ENCODE measurements around the gene NRG2.
A peak's percentile ranks its signal among the peaks of the same experiment; 100 is the strongest.

The NRG2 gene

GRCh38 chr5:139971202-139971725, 71.8 kb downstream of the NRG2 start:
- no peak for DNase-seq (ENCODE audit: low read depth, low spot score)

DNA sequence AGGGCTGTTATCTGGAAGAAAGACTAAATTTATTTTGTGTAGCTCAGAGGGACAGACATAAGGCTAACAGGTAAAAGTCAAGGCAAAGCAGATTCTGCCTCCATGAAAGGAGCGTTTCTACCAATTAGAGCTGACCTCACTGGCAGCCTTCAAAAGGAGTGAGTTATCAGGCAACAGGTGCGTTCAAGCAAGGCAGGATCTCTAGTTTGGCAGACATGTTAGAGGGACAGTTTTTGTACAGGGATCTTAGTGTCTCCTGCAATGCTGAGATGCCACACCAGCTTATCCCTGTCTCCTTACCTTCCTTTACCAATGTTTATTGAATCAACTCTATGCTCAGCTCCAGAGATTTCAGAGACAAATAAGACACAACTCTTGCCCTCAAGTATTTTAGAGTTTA, 73.8 kb downstream of the NRG2 start:
- DNase-seq (ENCODE audit: low read depth, low spot score) = no peak

GRCh38 chr5:139968547-139969261, 74.4 kb downstream of the NRG2 start:
- DNase-seq (ENCODE audit: low read depth, low spot score) = peak; percentile 50

- DNase-seq (ENCODE audit: low read depth, low spot score) = no peak
These were observed 75.7 kb downstream of the NRG2 start for GRCh38 chr5:139967353-139967752.

- DNase-seq (ENCODE audit: low read depth, low spot score) = no peak
These were observed 76.2 kb downstream of the NRG2 start for GRCh38 chr5:139966856-139967255.

DNA sequence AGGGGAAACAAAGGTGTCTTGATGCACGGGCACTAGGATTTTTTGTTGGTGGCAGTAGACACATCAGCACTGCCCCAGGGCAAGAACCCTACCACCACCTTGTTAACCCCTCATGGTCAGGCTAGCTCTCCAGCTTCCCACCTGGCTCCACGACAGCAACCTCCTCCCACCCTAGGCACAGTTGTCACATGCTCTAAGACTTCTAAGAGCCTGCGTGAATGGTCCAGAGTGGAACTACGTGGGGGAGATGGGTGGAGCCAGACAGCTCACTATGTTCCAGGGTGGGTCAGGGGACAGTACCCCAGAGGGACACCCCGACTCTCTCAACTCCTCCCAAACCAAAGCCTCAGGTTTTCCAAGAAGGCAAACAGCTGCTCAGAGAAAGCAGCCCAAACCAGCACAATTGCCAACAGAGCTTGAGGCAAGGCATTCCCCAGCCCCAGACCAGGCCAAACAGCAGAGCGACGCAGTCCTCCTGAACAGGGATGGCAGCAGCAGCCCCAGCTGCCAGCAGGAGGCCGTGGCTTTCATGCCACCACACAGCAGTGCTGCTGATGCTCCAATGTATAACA, 78.0 kb downstream of the NRG2 start:
- DNase-seq (ENCODE audit: low read depth, low spot score) = no peak

GRCh38 chr5:139964266-139964993, 78.7 kb downstream of the NRG2 start:
- DNase-seq (ENCODE audit: low read depth, low spot score) = no peak

- no peak for DNase-seq (ENCODE audit: low read depth, low spot score)
These were observed 80.7 kb downstream of the NRG2 start for GRCh38 chr5:139962445-139962844.

DNA sequence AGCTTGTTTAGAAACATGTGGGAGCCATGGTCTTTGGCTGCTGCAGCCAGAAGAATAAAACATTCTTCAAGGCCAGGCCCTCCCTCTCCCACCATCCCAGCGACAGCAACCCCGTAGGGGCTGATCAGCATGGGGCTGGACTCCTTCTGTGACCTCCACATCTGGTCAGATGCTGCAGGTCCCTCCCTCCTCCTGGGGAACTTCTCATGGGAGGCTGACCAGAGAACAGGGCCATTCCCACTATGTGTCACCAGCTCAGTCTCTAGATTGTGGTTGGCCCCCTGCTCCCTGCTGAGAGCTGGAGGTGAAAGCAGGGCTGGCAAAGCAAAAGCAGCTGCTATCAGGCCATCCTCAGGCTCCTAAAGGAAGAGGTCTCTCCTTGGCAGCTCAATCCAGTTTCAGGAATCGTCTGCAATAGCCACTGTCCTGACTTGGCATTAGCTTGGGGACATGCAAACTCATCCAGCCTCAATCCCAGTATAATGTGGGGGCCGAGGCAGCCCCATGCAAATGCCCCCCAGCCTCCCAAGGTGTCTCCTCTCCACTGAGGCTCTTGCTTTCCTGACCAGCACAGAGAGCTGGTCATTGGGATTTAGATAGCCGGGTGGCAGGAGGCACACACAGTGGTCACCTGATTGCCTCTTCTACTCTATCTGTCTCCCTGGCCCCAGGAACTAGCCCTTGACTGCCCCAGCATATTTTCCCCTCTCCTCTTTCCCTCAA, 81.5 kb downstream of the NRG2 start:
- DNase-seq (ENCODE audit: low read depth, low spot score) = no peak

DNA sequence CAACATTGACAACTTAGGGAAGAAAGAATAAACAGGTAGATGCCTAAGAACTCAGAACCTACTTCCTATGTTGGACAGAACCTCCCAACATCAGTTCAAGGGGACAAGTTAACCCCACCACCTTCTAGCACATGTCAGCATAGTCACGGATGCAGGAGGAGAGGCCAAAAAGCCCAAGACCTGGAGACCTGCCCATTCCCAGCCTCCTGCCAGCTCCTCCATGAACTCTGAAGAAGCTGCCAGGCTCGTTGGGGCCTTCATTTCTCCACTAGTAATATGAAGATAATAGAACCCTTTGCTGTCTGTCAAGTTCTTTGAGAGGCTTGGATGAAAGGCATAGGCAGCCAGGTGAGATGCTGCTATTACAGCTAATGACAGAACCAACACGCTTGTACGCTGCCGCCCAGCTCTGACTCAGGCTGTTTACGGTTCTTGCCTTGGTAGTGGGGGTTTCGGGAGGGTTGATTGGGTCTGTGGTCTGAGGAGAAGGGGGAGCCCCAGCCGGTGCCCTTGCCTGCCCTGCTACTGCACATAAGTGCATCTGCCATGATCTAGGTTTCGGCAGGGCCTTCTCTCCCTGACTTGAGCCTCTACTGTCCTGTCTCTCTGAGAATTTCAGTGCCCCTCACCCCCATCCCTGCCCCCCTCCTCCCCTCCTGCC, 82.2 kb downstream of the NRG2 start:
- DNase-seq (ENCODE audit: low read depth, low spot score) = no peak

DNA sequence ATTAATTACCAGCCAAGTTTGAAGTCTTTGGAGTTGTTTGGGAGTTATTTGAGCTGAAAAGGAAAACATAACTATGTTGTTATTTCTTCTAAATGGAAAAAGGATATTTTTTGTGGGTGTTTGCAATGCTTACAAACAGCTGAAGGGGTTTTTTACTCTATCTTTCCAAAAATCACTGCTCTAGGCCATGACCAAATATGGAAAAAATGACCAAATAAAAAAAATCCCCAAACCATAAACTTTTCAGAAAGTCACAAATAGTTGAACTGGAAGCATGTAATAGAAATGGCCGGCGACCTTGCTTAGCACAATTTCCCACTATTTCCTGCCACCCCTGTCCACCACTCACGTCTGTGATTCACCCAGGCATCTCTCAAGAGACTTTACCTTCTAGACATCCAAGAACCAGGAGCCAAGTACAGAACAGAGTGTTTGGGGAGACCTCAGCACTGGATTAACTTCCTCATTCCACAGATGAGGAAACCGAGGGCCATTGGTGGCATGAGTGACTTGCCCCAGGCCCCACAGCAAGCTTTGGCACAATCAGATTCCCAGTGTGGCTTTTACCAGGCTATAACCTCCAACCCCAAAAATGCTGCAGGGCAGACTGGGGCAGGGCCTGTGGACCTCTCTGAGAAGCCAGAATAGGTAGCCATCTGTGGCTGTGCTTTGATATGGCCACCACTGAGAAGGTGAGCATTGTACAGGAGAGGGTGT, 84.5 kb downstream of the NRG2 start:
- DNase-seq (ENCODE audit: low read depth, low spot score) = no peak

DNA sequence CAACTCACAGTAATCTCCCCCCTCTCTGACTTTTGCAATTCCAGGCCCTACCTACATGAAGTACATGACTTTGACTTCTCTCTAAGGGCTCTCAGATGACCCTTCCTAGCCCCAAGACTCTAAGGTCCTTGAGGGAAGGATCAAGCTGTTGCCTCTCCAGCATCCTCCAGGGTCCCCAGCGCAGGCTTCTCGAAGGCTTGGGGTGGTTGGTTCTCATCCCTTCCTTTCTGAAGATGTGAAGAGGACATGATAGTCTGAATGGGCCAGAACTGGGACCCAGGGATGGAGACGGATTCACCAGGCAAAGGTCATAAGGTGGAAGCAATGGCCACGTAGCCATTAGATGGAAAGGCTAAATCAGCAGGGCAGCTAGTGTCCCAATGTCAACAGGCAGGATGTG, 86.8 kb downstream of the NRG2 start:
- no peak for DNase-seq (ENCODE audit: low read depth, low spot score)

DNA sequence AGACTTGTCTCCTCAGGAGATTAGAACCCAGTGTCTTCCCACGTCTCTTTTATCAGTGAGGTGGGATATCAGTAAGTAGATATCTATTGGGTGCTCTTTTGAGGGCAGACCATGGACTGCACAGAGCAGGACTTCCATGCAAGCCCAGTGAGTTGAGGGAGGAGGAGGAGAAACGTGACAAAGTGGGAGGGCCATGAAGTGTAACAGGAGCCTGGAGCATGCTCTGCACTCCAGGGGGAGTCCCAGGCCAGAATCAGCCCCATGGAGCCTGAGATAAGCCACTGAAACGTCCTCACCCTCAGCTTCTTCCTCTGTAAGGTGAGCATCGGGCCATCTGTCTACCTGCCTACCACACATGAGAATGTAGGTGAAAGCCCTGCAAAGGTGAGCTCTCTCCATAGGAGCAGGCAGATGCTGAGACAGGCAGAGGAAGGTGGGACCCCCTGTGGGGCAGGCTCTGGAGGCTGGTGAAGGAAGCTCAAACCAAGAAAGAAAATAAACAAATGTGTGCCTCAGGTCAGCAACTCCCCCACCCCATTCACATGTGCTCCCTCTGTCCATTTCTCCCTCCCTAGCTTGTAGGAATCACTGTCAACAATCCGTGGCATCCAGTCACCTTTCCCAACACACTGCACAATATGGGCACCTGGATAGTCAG, 87.4 kb downstream of the NRG2 start:
- no peak for DNase-seq (ENCODE audit: low read depth, low spot score)

- DNase-seq (ENCODE audit: low read depth, low spot score) = no peak
These were observed 88.0 kb downstream of the NRG2 start for GRCh38 chr5:139955053-139955605.

DNA sequence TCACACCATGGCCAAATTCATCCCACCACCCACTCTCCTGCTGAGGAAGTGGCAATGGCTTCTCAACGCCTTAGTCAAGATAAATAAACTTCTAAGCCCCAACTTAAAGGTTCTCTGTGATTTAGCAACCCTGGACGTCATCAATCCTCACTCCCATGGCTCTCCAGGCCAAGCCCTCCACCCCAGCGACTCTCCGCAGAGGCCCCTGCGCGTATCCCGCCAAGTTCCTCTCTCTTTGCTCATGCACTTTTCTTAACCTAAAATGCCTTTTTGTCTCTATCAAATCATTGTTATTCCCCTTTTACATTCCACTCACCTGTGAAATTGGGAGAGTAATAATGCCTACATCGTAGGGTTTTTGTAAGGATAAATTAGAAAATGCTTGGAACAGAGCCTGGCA, 88.6 kb downstream of the NRG2 start:
- DNase-seq (ENCODE audit: low read depth, low spot score) = no peak

- no peak for DNase-seq (ENCODE audit: low read depth, low spot score)
These were observed 89.1 kb downstream of the NRG2 start for GRCh38 chr5:139954022-139954421.

- no peak for DNase-seq (ENCODE audit: low read depth, low spot score)
These were observed 90.5 kb downstream of the NRG2 start for GRCh38 chr5:139952574-139952973.

- DNase-seq (ENCODE audit: low read depth, low spot score) = no peak
These were observed 91.1 kb downstream of the NRG2 start for GRCh38 chr5:139951983-139952382.

- DNase-seq (ENCODE audit: low read depth, low spot score) = no peak
These were observed 91.7 kb downstream of the NRG2 start for GRCh38 chr5:139951296-139951924.

DNA sequence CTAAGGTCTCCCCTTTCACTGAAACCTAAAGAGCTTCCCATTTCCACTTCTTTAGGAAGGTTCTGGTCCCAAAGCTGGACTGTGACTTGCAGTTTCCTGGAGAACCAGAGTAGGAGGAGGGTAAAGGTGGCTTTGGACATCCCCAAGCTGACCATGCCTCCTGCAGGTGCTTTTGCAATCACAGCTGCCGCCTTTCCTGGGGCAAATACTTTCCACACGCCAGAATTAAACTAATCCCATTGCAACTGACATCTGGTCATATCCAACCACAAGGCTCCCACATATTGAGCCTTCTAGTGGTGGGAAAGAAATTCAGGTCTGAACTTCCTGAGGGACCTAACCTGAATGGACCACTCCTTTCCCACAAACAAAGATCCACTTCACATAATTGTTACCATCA, 92.7 kb downstream of the NRG2 start:
- DNase-seq (ENCODE audit: low read depth, low spot score) = no peak

Data from brain pericyte (primary cell).